ENCODE data around the gene SLC39A5.

DNA sequence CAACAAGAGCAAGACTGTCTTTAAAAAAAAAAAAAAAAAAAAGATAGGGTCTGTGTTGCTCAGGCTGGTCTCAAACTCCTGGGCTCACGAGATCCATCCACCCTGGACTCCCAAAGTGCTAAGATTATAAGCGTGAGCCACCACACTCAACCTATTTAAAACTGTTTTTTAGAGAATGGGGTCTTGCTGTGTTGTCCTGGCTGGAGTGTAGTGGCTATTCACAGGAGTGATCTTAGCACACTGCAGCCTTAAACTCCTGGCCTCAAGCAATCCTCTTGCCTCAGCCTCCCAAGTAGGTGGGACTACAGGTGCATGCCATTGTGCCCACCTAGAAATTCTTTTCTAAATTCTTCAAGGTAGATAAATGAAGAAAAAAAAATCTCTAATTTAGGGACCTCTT is 44.4 kb downstream of the SLC39A5 start:
- TF ChIP-seq, protein P1, sequence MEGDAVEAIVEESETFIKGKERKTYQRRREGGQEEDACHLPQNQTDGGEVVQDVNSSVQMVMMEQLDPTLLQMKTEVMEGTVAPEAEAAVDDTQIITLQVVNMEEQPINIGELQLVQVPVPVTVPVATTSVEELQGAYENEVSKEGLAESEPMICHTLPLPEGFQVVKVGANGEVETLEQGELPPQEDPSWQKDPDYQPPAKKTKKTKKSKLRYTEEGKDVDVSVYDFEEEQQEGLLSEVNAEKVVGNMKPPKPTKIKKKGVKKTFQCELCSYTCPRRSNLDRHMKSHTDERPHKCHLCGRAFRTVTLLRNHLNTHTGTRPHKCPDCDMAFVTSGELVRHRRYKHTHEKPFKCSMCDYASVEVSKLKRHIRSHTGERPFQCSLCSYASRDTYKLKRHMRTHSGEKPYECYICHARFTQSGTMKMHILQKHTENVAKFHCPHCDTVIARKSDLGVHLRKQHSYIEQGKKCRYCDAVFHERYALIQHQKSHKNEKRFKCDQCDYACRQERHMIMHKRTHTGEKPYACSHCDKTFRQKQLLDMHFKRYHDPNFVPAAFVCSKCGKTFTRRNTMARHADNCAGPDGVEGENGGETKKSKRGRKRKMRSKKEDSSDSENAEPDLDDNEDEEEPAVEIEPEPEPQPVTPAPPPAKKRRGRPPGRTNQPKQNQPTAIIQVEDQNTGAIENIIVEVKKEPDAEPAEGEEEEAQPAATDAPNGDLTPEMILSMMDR (IDR thresholded peaks at IDR 0.05) = no peak
- no peak for TF ChIP-seq POLR2A (IDR thresholded peaks at IDR 0.05)
